ENCODE measurements around the gene LAP3. TPM values are rescaled to one million over a fixed set of nuclear protein-coding genes. Genes with fewer than 3 reads are reported as not detected.

The LAP3 gene
- polyA plus RNA-seq, 3 donors: 98.3 to 127 (median 108) TPM

DNA sequence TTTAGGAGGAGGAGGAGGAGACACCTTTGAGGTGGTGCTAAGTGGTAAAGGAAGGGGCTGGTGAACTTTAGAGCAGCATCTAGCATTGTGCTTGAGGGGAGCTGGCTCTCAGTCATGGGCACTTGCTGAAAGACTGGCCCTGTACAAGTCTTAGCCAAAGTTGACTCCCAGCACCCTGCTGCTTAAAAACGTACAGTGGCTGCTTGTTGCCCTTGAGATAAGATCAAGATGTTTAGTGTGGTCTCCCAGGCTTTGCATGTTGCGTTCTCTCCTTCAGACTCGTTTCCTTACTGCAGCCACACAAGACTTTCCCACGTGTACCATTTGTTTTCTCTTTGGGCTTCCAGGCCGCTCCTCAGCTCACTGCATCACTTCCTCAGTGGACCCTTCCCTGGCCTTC, 39.3 kb downstream of the LAP3 start:
- peak overlapping the region; percentile 41 for H3K4me2 ChIP-seq (replicated peaks; ENCODE audit: extremely low read depth, low read length, poor library complexity, severe bottlenecking)
- no peaks in the 10 kb centered on the region for H3K9me3 ChIP-seq (replicated peaks in 1 of 2; ENCODE audit: control insufficient read depth in 1 of 2, insufficient read depth in 1 of 2, low read length in 2 of 2)
- no peak for DNase-seq
- peak overlapping the region in 1 of 2 donors; percentile 33 for H3K27ac ChIP-seq (ENCODE audit: low read depth in 1 of 2, low read length in 2 of 2)
- peaks cover 39 to 52% of the 10 kb centered on the region in 2 donors for H3K36me3 ChIP-seq (replicated peaks in 1 of 2; ENCODE audit: control insufficient read depth in 1 of 2, insufficient read depth in 2 of 2, low read length in 2 of 2)
- H3K9me3 Mint-ChIP-seq: no peaks in the 10 kb centered on the region
- H4K20me1 ChIP-seq (ENCODE audit: insufficient read depth, low read length): peaks cover 62% of the 10 kb centered on the region
- peaks cover 72% of the 10 kb centered on the region for H3K79me2 ChIP-seq (ENCODE audit: insufficient read depth, low read length)
- peak overlapping the region in 1 of 2 donors; percentile 28 for H3K4me3 Mint-ChIP-seq
- H3K4me1 Mint-ChIP-seq: peaks cover 33% of the 10 kb centered on the region
- no peak overlapping the region for H3K4me3 ChIP-seq (replicated peaks in 1 of 3; ENCODE audit: low read depth in 2 of 3, low read length in 3 of 3)
- peak overlapping the region in 4 of 7 donors; percentile 5 to 52 (median 12) for H3K27ac Mint-ChIP-seq
- H3K27me3 Mint-ChIP-seq (ENCODE audit: low read depth in 3 of 3): peaks cover 0 to 2% (median 0%) of the 10 kb centered on the region in 3 donors
- no peaks in the 10 kb centered on the region for H3K27me3 ChIP-seq (ENCODE audit: control insufficient read depth in 2 of 2, insufficient read depth in 2 of 2, low read length in 2 of 2)
- peaks cover 29 to 47% of the 10 kb centered on the region in 2 donors for H3K36me3 Mint-ChIP-seq
- intact Hi-C loops (cut with micrococcal nuclease): loop anchor here in 1 of 2 donors (10.0 kb wide), 1 partner anchor 199 kb away; the partner anchor contains the start of genes DCAF16 and NCAPG
- no peak overlapping the region for H2AFZ ChIP-seq (ENCODE audit: insufficient read depth, low read depth, low read length, poor library complexity, severe bottlenecking)
- TF ChIP-seq, protein P1, sequence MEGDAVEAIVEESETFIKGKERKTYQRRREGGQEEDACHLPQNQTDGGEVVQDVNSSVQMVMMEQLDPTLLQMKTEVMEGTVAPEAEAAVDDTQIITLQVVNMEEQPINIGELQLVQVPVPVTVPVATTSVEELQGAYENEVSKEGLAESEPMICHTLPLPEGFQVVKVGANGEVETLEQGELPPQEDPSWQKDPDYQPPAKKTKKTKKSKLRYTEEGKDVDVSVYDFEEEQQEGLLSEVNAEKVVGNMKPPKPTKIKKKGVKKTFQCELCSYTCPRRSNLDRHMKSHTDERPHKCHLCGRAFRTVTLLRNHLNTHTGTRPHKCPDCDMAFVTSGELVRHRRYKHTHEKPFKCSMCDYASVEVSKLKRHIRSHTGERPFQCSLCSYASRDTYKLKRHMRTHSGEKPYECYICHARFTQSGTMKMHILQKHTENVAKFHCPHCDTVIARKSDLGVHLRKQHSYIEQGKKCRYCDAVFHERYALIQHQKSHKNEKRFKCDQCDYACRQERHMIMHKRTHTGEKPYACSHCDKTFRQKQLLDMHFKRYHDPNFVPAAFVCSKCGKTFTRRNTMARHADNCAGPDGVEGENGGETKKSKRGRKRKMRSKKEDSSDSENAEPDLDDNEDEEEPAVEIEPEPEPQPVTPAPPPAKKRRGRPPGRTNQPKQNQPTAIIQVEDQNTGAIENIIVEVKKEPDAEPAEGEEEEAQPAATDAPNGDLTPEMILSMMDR (IDR thresholded peaks at IDR 0.05): no peak
- WGBS (ENCODE audit: insufficient coverage): 39% methylated on average over 5 of the region's 5 CpGs
- H3K4me1 ChIP-seq (ENCODE audit: control insufficient read depth in 1 of 2, insufficient read depth in 2 of 2, low read length in 2 of 2): peaks cover 27 to 35% of the 10 kb centered on the region in 2 donors
- H3K9ac ChIP-seq (ENCODE audit: insufficient read depth, low read length, poor library complexity, severe bottlenecking): no peak overlapping the region

DNA sequence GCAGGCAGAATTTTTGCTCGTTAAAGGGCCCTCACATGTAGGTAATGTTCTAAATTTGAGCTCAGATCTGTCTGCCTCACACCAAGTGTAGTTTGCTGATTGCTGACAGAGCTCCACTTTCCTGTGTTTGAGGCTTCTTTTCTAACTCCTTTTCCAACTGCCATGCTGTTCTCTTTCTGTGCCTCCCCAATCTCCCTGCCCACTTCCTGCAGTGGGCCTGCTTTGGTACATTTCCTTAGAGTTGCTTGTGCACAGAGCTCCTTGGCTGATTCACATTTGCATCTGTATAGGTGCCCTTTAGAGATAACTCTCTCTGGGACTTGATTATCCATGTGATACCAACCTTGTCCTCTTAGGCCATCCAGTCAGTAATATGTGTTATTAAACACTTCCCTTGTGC, 41.9 kb downstream of the LAP3 start:
- H3K4me1 ChIP-seq (ENCODE audit: control insufficient read depth in 1 of 2, insufficient read depth in 2 of 2, low read length in 2 of 2): peaks cover 20 to 26% of the 10 kb centered on the region in 2 donors
- no peak overlapping the region for H3K4me2 ChIP-seq (replicated peaks; ENCODE audit: extremely low read depth, low read length, poor library complexity, severe bottlenecking)

More for the DNA sequence above, 41.9 kb downstream of the LAP3 start:
- no peaks in the 10 kb centered on the region for H3K27me3 Mint-ChIP-seq (ENCODE audit: low read depth in 3 of 3)
- Histone ChIP-seq H3K27ac (ENCODE audit: low read depth in 1 of 2, low read length in 2 of 2) (peak overlapping the region in 1 of 2 donors; percentile 56), H4K20me1 (ENCODE audit: insufficient read depth, low read length) (peaks cover 89% of the 10 kb centered on the region), H3K36me3 (replicated peaks in 1 of 2; ENCODE audit: control insufficient read depth in 1 of 2, insufficient read depth in 2 of 2, low read length in 2 of 2) (peaks cover 65 to 78% of the 10 kb centered on the region in 2 donors), H3K79me2 (ENCODE audit: insufficient read depth, low read length) (peaks cover 76% of the 10 kb centered on the region), H2AFZ (ENCODE audit: insufficient read depth, low read depth, low read length, poor library complexity, severe bottlenecking) (no peak overlapping the region), H3K9ac (ENCODE audit: insufficient read depth, low read length, poor library complexity, severe bottlenecking) (no peak overlapping the region), H3K4me3 (replicated peaks in 1 of 3; ENCODE audit: low read depth in 2 of 3, low read length in 3 of 3) (no peak overlapping the region), H3K9me3 (replicated peaks in 1 of 2; ENCODE audit: control insufficient read depth in 1 of 2, insufficient read depth in 1 of 2, low read length in 2 of 2) (no peaks in the 10 kb centered on the region), H3K27me3 (ENCODE audit: control insufficient read depth in 2 of 2, insufficient read depth in 2 of 2, low read length in 2 of 2) (no peaks in the 10 kb centered on the region)
- no peaks in the 10 kb centered on the region for H3K9me3 Mint-ChIP-seq
- peaks cover 53 to 69% of the 10 kb centered on the region in 2 donors for H3K36me3 Mint-ChIP-seq
- peak overlapping the region in 2 of 7 donors; percentile 10 to 76 for H3K27ac Mint-ChIP-seq
- TF ChIP-seq, protein P1 (IDR thresholded peaks at IDR 0.05): no peak
- intact Hi-C loops (cut with micrococcal nuclease): loop anchor here in 1 of 2 donors (10.0 kb wide), 1 partner anchor 196 kb away; the partner anchor contains the start of genes DCAF16 and NCAPG
- DNase-seq: no peak
- peaks cover 30% of the 10 kb centered on the region for H3K4me1 Mint-ChIP-seq
- WGBS (ENCODE audit: insufficient coverage): 0% methylated on average over 1 of the region's 1 CpG
- no peak overlapping the region for H3K4me3 Mint-ChIP-seq

All from CD14-positive monocyte (primary cell).